NK-92 treated with Interleukin-12 subunit alpha and Interleukin-12 subunit beta, amount 100 ng/mL, for 24 hours (cell line): ENCODE results near the gene PTPRCAP.
A peak's percentile ranks its signal among the peaks of the same experiment; 100 is the strongest.
"Not testable (repeated sequence)": the region's sequence is repeated elsewhere in the genome, so short reads cannot be mapped to it uniquely, and the experiment has no call there.

Source experiments
- DNase-seq: peaks from one replicate; lab custom pipeline; 2025; lab: John Stamatoyannopoulos, UW

The PTPRCAP gene

DNA sequence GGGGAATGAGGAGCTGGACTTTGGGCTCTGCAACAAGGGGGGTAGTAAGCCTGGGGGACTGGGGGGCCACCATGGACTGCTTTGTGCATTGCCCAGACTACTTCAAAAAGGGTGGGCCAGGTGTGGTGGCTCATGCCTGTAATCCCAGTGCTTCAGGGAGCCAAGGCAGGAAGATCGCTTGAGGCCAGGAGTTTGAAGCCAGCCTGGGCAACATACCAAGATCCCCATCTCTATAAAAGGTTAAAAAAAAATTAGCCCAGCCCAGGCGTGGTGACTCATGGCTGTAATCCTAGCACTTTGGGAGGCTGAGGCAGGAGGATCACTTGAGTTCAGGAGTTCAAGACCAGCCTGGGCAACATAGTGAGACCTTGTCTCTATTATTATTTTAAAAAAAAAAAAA is 28.0 kb upstream of the PTPRCAP start:
- DNase-seq: not testable (repeated sequence)

DNA sequence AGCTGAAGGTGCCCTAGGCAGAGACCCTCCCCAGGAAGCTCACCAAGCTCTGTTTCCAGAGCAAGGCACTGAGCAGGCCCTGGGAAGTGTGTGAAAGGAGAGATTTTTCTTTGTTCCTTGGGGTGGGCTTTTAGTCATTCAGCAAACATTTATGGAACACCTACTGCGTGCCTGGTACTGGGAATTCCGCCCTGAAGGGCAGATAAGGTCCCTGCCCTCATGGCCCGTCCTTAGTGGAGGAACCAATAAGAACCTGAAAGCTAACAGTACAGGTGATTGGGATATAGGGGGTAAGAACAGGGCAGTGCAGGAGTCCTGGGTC is 27.7 kb upstream of the PTPRCAP start:
- DNase-seq: no peak

DNA sequence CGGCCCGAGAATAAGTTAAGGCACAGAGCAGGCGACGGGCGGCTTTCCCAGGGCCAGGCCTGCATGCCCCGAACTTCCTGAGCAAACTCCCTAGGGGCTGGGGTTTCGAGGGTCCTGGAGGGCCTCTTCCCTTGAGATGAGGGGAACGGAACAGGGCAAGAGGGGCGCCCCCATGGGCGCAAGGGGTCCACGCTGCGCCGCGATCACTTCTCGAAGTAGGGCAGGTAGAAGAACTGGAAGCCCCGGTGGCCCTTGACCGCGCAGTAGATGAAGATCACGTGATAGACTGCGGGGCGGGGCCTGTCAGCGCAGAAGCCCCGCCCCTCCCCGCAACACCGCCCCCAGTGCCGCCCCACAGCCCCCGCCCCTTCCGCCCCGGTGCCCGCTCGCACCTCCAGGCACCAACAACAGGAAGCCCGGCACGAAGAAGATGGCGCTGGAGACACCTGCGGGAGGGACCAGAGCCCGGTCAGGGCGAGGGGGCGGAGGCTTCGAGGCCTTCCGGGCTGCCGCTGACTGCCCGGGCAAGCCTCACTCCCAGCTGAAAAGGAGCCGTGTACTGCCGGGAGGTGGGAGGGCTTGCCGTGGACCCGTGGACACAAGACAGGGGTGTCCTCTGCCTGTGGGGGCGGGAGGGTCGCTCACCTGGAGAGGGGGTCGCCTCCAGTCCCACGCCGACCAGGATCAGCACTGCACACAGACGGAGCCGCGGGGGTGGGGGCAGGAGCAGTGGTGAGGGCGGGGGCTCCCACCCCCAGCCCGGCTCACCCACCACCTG is 27.1 kb upstream of the PTPRCAP start:
- DNase-seq: peak; percentile 91

DNA sequence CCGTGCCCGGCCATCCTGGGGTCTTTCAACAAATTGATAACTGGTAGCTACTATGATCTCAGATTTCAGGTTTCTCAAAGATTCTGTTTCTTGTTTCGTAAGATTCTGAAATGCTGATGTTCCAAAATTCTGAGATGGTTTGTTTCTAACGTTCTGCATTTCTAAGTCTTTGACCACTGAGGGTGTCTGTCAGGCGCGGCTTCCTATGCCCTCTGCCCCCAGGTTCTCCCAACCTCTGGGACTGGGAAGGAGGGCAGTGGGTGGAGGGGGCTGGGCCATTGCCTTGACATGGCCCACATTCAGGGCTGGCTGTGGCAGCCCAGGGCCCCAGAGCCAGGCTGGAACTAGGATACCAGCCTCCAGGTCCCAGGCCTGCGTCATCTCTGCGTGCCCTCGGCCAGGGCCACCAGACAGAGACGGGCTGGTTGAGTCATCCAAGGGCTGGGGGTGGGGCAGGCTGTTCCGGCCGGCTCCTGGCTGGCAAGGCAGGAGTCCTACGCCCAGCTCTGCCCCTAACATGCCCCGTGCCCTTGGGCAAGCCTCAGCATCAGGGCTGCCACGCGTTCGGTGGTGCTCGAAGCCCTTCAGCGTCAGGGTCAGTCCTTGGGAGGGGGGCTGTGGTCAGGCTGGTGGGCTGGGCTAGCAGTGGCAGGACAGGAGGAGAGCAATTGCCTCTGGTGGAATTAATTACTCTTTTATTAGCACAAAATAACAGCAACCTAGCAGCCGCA is 26.4 kb upstream of the PTPRCAP start:
- DNase-seq: no peak

DNA sequence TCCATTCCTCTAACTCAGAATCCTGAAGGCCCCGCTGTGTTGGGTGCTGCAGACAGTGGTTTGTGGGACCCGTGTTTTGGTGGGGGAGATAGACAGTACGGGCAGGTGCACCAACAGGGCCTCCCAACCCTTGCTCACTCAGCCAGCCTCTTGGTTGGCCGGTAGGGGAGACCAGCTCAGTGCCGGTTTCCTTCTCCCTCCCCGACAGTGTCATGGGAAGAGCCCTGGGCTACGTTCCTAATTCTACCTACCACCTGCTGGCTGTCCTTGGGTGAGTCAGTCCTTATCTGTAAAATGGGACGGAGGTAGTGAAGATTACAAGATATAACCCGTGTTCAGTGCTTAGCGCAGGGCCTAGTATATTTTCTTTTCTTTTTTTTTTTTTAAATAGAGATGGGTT is 25.7 kb upstream of the PTPRCAP start:
- DNase-seq: no peak

DNA sequence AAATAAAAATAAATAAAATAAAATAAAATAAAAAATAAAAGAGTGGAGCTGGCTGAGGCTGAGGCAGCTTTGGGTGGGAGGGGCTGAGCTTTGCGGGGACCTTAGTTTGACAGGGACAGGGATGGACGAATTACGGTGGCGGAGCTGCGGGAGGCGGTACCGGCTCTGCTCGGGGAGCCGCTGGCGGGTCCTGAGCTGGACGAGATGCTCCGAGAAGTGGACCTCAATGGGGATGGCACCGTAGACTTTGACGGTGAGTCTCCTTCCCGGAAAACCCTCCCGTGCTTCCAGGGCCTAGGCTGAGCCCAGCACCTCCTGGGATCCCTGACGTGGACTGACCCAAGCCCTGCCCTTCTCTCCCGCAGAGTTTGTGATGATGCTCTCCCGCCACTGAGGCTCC is 20.8 kb upstream of the PTPRCAP start:
- DNase-seq: no peak

DNA sequence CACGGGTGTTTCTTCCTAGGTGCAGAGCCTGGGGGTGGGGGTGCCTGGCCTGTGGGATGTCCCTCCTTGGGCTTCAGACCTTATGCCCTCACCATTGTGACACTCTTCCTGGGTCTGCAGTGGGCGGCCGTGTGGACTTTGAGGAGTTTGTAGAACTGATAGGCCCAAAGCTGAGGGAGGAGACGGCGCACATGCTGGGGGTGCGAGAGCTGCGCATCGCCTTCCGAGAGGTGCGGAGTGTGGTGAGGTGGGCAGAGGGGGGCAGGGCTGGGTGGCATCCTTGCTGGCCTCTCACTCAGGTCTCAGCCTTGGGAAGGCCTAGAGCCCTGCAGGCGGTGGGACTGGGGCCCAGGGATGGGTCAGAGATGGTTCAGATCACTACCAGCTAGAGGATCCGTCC is 20.0 kb upstream of the PTPRCAP start:
- no peak for DNase-seq

DNA sequence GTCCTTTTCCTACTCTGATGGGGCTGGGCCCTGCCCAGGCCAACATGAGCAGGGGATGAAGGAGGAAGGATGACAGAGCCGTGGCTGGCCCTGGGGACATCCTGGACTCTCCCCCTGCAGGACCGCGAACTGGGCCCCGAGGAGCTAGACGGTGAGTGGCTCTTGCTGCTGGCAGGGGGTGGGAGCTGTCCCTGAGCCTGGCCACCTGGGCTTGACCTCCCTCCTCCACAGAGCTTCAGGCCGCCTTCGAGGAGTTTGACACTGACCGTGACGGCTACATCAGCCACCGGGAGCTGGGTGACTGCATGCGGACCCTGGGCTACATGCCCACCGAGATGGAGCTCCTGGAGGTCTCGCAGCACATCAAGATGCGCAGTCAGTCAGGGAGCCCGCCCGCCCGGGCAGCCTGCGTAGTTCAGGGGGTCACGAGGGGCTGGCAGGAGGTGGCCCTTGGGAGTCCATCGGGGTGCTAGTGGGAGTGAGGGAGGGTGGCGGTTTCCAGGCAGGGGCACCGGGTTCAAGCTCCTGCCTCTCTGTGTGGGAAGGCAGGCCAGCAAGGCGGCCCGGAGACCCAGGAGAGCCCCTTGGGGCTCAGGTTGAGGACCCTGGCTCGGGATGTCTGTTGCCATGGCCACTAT is 18.7 kb upstream of the PTPRCAP start:
- DNase-seq: no peak

DNA sequence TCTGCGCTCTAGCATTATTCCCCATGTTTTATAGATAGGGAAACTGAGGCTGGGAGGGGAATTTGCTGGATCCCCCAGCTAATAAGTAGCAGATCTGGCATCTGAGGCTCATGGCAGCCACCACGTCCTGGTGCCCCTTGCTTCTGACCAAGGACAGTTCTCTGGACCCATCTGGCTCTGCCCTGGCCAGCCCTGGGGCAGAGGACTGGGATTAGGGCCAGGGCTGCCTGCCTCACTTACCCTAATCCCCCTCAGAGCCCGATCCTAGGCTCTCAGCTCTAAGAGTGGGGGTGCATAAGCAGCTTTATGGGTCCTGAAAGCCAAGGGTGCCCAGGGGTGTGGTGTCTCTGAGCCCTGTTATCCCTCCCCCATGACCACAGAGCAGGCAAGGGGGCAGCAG is 17.6 kb upstream of the PTPRCAP start, which contains the start of gene CABP4:
Gene CABP4, plus strand, starts transcription at position 301 of the 400 bp plus-strand sequence. Its CDS starts 70 bp downstream, at position 371.
- no peak for DNase-seq

DNA sequence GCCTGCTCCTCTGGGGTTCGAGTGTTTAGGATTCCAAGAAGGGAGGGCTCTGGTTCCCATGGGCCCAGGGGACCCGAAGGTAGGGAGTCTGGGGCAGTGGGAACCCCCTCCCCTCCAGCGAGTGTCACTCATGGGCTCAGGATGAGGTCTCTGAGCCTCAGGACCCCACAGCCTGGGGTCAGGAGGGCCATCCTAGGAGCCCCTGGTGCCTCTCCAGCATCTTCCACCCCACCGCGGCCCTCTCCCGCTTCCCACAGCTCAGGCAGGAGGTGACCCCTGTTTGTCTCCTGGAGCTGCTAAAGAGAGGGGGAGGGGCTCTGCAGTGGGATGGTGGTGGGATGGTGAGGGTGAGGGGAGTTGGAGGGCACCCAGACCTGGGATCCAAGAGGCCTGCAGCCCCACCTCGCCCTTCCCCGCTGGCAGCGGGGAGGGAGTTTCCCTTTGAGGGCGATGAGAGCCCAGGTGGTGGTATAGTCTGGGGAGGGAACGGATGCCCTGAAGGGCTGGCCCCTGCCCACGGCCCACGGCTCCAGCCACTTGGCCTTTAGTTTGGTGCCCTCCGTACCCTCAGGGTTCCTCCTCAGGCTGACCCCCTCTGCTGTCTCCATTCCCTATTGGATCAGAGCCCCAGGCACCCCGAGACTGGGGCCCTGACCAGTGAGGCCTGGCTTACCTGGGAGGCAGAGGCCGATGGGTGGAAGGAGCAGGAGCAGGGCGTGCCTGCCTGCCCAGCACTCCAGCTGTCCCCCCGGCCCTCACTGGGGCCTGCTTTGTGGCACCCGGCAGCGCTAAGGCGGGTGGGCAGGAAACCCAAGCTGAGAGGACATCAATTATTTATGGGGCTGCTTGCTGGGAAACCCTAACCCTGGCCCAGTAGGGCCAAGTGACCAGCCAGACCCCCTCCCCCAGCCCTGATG is 16.6 kb upstream of the PTPRCAP start:
- no peak for DNase-seq

DNA sequence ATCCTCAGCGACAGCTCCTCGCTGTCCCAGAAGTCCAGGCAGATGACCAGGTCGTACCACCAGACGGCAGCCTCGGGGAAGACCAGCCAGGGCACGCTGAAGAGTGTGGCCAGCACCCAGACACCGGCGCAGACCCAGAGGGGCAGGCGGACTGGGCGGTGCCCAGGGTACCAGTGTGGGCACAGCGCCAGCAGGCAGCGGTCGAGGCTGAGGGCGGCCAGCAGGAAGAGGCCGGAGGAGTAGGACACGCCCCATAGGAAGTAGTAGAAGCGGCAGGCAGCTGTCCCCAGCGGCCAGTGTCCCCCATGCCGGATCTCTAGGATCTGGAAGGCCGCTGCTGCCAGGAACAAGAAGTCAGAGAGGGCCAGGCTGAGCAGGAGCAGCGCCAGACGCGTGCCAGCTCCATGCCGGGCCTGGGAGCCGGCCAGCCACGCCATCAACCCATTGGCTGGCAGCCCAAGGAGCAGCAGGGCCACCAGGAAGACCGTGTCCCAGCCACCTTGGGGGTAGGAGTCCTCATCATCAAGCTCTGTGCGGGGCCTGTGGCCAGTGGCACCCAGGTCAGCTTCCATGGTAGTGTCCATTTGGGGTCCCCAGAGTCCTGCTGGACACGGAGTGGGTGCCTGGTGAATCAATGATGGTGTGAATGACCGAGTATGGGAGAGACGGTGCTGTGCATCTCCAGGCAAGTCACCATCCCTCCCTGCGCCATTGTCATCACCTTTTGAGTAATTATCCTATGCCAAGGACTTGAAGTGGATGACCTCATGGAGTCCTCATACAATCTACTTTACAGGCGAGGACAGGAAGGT is 14.9 kb upstream of the PTPRCAP start, which contains the start of gene GPR152:
Gene GPR152, minus strand, starts transcription at position 589 of the 812 bp plus-strand sequence. Its CDS starts 5 bp downstream, at position 584.
- DNase-seq: no peak

DNA sequence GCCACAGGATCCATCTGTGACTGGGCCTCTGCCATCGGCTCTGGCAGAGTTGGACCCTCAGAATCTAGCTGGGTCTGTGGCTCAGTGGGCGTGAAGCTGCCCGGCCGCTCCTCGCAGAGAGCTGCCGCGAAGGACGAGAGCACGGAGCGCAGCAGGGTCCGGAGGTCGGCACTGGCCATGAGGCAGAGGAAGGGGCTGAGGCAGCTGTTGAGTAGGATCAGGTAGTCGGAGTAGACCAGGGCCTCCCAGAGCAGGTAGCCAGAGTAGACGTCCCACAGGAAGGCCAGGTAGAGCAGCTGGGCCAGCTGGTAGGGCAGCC is 14.1 kb upstream of the PTPRCAP start:
- no peak for DNase-seq

DNA sequence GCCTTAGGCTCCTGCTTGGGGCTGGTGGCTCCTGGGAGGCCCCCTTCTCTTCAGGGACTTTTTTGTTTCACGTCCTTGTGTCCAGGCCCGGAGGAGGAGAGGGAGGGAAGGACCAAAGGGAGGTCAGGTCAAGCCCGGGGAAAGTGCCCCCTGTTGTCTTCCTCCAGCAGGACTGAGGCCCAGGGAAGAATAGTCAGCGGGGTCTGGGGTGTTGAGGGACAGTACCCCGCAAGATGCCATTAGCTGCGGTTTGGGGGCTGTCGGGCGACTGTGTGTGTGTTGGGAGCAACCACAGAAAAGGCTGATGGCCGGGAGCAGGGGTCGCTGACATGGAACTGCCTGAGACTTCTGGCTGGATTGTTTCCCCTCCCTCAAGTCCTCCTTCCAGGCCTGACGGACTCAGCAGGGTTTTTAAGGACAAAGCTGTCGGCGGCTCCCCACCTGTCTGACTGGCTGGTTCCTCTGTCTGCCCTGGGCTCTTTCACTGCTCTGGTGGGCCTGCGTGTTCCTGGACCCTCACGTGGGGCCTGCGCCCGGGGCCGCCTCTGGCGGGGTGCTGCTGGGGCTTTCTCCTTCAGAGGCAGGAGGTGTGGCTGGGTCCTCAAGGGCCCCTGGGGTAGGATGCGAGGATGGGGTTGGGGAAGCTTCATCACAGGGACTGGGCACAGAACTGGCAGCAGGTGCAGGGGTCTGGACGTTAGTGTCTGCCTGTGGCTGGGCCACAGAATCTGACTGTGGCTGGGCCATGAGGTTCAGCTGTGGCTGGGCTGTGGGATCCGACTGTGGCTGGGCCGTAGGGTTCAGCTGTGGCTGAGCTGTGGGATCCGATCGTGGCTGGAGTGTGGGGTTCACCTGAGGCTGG is 13.5 kb upstream of the PTPRCAP start:
- DNase-seq: no peak

DNA sequence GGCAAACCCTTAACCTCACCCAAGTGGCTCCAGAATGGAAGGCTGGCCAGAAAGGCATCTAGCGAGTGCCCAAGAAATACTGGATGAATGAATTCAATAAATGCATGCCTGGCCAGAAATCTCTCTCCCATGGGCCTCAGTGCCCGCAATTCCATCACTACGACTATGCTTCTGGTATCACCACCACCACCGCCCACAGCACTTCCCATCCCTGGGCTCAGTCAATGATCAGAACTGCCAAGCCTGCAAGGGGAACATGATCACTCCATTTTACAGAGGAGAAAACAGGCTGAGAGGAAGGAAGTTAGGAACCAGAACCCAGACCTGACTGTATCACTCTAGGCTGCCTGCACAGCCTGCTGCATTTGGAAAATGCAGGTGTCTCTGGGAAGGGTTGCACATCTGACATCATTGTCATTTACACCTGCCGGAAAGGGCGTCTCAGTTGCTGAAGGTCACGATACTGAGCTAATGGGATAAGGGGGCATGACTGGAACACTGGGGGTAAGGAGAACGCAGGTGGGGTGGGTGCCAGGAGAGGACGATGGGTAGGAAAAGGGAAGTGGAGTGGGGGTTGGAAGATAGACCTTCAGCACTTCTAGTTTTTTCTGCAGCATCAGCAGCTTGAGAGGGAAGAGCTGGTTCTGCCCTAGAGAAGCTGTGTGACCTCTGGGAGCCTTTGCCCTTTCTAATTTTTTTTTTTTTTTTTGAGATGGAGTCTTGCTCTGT is 11.8 kb upstream of the PTPRCAP start:
- DNase-seq: no peak

DNA sequence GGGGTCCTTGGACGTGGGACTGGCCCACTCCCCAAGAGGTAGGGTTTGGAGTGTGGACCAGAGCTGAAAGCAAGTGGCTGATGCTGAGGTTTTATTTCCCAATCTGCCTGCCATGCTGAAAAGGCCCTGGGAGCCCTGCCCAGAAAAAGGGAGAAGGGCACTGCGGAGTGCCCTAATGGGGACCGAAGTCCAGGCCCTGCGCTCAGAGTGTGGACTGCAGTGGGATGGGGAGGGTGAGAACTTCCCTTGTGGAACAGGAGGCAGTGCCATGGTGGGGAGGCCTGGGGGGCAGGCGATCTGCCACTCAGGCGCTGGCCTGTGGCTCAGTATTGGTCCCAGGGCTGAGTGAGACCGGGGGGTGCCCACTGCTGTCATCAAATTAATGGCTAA is 10.7 kb upstream of the PTPRCAP start:
- DNase-seq: no peak

DNA sequence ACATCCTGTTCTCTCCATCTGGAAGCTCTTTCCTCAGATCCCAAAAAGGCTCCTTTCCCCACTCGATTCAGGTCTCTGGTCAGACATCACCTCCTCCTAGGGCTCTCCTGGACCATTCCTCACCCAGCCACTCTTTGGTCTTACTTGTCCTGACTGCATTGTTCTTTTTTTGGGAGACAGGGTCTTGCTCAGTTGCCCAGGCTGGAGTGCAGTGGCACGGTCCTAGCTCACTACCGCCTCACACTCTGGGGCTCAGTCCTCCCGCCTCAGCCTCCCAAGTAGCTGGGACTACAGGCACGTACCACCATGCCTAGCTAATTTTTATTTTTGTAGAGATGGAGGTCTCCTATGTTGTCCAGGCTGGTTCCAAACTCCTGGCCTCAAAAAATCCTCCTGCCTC is 8.0 kb upstream of the PTPRCAP start:
- no peak for DNase-seq

DNA sequence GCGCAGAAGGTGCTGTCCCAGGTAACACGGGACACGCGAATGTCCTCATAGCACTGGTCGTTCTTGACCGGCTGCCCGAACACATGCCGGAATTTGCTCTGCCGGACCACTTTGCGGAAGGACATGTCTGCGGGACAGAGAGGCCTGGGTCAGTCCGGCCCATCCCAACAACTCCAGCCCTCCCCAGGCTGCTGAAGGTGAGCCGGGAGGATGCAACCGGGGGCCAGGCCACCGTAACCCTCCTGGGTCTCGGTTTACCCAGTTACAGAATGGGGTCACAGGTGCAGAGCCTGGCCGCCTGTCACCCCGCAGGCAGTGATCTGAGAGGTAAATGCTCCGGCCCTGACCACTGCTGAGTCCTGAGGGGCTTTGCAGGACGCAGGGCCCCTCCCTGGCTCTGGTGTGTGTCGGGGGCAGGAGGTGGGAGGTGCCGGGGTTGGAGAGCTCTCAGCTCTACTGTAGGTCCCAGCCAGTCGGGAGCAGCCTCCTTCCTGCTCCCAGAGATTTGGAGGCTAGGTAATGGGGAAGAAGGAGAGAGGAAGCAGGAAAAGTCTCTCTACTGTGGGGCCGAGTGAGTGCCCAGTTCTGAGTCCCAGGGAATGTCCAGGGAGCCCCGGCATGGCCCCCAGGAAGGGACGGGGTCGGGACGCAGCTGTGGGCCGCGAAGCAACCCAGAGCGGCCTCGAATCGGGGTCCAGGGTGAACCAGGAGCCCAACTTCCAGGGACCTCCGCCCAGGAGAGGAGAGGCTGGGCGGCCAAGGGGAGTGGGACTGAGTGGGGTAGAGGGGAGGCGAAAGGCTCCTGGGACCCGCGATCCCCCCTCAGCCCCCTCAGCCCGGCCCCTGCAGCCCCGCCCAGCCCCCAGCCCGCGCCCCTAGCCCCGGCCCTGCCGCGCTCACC is 5.3 kb upstream of the PTPRCAP start:
- no peak for DNase-seq

DNA sequence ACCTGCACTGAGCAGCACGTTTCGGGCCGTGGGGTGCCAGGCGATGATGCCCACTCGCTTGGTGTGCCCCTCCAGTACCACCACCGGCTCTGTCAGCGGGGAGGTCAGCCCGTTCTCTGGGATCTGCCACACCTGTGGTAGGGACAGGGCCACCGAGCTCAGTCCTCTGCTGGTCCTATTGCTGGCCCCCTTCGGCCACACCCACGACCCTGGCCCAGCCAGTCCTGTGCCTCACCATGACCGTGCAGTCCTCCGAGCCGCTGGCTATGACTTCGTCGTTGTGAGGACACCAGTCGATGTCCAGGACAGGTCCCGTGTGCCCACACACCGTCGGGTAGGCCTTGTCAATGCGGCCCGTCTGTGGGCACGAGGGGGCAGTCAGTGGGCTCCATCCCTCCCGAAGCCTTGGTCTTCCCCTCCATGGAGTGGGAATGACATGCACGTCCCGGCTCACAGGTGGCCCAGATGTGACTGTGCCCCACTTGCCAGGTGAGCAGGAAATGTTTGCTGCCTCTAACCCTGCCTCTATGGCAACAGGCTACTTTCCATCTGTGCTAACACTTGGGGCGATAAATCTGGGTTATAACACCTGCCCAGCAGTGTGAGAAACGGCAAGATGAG is 4.4 kb upstream of the PTPRCAP start:
- no peak for DNase-seq
